Activated CD8-positive, alpha-beta memory T cell treated with anti-CD3 and anti-CD28 coated beads for 48 hours (primary cell): ENCODE measurements around the gene AGBL3.
"Not testable (repeated sequence)": the region's sequence is repeated elsewhere in the genome, so short reads cannot be mapped to it uniquely, and the experiment has no call there.

Source experiments
- DNase-seq, 3 experiments: peaks; one replicate each; pipeline ENCODE4 v3.0.0-alpha.2; 2020; ENCODE audit warnings: low read depth in 2 of 3, low spot score in 2 of 3

The AGBL3 gene

DNA sequence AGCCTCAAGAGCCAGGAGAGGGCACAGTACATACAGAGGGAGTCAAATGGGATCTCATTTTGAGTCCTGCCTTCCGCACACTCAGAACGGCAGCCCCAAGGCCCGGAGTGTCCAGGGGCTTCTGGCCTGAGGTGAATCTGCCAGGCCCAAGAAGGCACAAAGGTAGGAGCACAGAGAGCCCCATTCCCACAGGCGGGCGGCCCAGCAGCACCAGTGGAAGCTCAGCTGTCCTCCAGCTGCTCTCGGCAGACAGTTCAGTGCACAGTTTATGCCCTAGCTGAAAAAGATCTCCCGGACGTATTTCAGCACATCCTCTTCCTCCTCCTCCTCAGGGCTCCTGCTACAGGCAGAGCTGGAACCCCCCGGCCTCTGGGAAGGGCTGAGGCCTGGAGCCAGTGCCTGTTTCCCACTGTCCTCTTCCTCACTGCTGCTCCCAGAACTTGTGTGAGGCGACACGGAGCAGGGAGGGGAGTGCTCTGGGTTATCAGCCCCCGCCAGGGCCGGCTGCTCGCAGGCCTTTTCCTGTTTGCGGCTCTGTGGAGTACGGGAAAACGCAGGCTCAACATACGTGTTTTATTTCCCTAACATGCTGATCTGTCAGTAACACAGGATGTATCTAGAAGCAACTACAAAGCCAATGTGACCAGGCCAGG lies 180.2 kb downstream of the AGBL3 start:
- no peak for DNase-seq

- DNase-seq, result no peak
These were observed 181.1 kb downstream of the AGBL3 start for GRCh38 chr7:135167365-135167917.

- no peak for DNase-seq
These were observed 181.7 kb downstream of the AGBL3 start for GRCh38 chr7:135168001-135168400.

- DNase-seq, result no peak
These were observed 182.3 kb downstream of the AGBL3 start for GRCh38 chr7:135168489-135169140.

DNA sequence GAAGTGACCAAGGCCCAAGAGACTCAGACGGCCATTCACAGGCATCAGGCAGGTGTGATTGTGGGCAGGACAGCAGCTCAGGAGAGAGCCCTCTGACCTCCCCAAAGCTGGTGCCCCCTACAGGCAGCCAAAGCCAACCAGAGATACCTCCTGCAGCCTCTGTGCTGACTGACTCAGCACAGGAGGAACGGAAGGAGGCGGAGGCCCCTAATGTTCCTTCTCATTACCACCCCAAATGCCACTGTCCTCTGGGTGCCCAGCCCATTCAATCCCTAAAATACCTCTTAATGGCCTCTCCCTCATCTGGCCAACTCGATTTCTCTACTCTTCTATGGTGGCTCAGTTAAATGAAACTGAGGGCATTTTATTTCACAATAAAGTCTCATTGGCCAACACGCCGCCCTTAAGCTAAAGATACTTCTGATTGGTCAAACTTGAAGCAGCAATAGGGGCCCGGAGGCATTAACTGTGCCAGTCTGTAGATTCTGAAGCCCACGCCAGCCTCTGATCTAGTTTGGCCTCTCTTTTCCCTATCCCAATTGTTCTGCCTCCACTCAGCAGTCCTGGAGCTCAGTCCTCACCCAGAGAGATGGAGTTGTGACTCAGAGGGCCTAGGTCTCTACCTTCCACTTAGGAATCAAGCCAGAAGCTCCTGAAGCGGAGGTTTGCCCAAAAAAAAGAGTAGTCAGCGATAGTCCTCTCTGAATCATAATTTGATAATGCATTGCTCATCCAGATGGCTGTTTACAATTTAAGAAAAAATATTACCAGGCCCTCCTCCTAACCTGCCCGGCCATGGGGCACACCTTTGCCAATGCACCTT lies 183.0 kb downstream of the AGBL3 start:
- DNase-seq, result no peak

DNA sequence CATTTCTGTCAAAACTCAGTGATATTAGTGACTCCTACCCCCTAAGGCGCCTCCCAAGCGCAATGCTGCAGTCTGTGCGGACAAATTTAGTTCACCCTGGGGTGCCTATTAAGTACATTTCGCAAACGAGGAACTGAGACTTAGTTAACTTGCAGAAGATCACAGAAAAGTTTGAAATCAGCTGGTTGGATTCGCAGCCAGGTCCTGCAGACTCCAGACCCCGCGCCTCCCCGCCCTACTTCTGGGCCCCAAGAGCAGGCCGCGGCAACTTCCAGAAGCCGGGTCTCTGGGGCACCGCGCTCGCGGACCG lies 183.6 kb downstream of the AGBL3 start:
- no peak for DNase-seq

GRCh38 chr7:135170274-135170997 lies 184.1 kb downstream of the AGBL3 start, which contains the start of gene CYREN:
Gene CYREN (minus strand): TSS chr7:135170707. CDS start chr7:135168922, 1,785 bp downstream.
- peak; percentile 78 to 89 (median 81) for DNase-seq

- DNase-seq, result not testable (repeated sequence)
These were observed 184.7 kb downstream of the AGBL3 start for GRCh38 chr7:135170998-135171481.

DNA sequence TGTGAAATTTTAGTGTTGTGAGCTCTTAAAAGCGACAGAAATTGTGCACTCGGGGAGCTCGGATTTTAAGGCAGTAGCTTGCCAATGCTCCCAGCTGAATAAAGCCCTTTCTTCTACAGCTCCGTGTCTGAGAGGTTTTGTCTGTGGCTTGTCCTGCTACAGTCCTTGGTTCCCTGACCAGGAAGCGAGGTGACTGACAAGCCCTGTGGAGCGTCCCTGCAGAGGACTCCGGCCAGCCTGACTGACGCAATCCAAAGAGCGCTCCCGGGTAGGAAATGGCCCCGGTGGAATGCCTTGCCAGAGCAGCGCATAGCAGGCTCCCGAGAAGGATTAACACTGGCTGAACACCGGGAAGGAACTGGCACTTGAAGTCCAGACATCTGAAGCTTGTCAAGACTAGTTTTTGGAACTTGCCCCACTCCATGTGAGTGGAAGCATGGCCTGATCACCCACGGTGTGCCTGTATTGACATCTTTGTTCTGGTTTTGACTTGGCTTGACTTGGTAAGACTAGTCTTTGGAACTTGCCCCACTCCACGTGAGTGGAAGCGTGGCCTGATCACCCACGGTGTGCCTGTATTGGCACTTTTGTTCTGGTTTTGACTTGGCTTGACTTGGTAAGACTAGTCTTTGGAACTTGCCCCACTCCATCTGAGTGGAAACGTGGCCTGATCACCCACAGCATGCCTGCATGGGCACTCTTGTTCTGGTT lies 185.4 kb downstream of the AGBL3 start:
- not testable (repeated sequence) for DNase-seq

DNA sequence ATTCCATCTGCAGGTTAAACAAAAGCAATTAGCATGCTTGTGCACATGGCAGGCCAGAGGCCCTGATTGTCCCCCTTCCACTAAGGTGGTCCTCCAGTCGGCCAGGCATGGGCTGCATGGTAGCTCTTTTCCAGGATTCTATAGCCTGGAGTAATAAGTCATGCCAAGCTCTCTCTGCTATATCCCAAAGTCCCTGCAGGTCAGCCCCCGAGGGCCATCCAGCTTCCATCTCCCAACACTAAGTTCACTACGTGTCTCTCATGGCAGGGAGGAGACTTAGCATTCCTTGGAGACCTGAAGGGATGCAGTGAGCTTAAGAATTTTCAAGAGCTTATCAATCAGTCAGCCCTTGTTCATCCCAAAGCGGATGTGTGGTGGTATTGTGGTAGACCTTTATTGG lies 187.6 kb downstream of the AGBL3 start:
- DNase-seq, result not testable (repeated sequence)

DNA sequence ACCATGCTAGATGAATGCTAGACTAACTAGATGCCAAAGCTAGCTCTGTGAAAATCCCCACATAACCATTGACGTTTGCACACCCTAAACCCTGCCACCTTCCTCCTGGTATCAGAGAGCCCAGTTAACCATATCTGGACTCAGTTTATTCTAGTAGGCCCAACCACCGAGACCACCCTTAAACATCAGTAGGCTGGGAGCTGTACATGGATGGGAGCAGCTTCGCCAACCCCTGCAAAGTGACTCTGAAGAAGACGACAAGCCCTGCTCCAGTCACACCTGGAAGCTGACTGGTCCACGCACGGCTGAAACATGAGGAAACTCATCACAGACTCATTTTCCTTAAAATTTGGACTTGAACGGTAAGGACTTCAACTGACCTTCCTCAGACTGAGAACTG lies 188.6 kb downstream of the AGBL3 start:
- no peak for DNase-seq

- no peak for DNase-seq
These were observed 189.6 kb downstream of the AGBL3 start for GRCh38 chr7:135175931-135176330.

GRCh38 chr7:135177028-135177696 lies 190.9 kb downstream of the AGBL3 start:
- DNase-seq, result no peak

DNA sequence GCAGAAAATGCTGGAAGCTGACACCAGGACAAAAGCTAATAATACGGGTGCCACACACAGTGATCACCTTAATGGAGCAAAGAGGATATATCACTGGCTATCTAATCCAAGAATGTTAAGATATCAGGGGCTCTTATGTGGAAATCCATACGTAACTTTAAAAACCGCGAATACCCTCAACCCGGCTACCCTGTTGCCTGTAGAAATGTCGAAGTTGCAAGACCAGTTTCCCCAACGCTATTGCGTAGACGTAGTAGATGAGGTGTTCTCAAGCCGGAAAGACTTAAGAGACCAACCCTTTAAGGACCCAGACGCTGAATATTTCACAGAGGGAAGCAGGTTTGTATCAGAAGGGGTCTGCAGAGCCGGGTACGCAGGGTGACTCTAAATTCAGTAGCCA lies 192.1 kb downstream of the AGBL3 start:
- DNase-seq, result no peak

DNA sequence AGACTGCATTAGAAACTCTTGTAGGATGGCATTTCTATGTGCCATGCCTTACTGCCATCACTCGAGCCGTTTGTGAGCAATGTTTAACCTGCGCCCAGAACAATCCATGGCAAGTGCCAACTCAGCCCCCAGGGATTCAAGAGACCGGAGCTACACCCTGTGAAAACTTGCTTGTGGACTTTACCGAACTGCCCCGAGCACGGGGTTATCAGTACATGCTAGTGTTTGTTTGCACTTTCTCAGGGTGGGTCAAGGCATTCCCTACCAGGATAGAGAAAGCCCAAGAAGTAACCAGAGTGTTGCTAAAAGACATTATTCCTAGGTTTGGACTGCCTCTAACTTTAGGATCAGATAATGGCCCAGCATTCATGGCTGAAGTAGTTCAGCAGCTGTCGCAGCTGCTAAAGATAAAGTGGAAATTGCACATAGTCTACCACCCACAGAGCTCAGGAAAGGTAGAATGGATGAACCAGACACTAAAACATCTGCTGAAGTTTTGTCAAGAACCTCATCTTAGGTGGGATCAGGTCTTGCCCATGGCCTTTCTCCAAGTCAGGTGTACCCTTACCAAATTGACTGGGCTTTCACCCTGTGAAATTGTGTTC lies 193.1 kb downstream of the AGBL3 start:
- no peak for DNase-seq

GRCh38 chr7:135180122-135180521 lies 193.8 kb downstream of the AGBL3 start:
- DNase-seq, result no peak

DNA sequence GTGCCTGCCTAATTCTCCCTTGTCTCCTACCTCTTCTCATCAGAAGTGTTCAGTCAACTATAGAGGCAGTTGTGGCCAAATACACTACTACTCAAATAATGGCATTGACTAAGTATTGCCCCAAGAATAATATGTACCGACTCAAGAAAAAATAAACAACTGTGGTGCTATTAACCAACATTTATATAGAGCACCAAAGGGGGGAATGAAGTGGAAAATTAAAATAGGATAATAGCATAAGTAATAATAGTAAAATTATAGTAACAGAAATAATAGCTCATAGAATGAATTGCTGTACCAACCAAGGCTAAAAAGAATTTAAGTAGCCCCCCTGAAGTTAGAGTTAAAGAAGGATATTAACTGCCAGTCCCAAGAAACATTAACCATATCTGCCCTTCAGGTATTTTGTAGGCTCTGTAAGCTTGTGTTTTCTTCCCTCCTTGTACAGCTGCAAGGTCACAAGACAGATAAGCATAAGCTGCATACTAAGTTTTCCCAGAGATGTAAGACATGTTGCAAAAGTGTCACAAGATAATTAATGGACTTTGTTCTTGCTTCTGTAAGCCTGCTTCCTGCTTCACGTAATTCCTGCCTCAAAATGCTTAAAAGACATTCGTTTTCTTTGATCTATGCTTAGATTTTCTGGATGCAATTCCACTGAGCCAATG lies 195.1 kb downstream of the AGBL3 start:
- no peak for DNase-seq

- DNase-seq, result no peak
These were observed 195.8 kb downstream of the AGBL3 start for GRCh38 chr7:135181929-135182678.
